Endothelial cell of umbilical vein (primary cell): Measurements from ENCODE around the gene TMEM106C. TPM values are rescaled to one million over a fixed set of nuclear protein-coding genes. Genes with fewer than 3 reads are reported as not detected.

ENCODE experiments used
- BruUV-seq: library from RNA; stranded (reverse); fragments of 400-500 nt; replicated peaks from 2 replicates; lab custom pipeline; 2021; lab: Mats Ljungman, UMichigan
- CTCF ChIA-PET: fragments of 300-600, 350-600 bp; sonication (Branson Sonifier 250); formaldehyde crosslinking; loops from one replicate; lab custom pipeline; 2021; ENCODE audit warnings: antibody characterized with exemption, inconsistent platforms; lab: Charles Lee
- POLR2A ChIA-PET: fragments of 300-600, 350-600 bp; sonication (Branson Sonifier 250); formaldehyde crosslinking; loops from one replicate; lab custom pipeline; 2021; ENCODE audit warnings: antibody characterized with exemption, inconsistent platforms; lab: Charles Lee
- DNase-seq: peaks from one replicate; pipeline ENCODE4 v3.0.0-alpha.2; 2011; ENCODE audit warnings: low read depth, low spot score
- FAIRE-seq: peaks from 2 replicates; lab custom pipeline; 2011; peaks lifted over from hg19 to GRCh38; lab: Jason Lieb, UNC
- H2AFZ ChIP-seq: 2 replicates; pipeline ENCODE4 v1.6.0; 2012; ENCODE audit warnings: low read depth, low read length, control low read depth, inconsistent platforms
- H3K27ac ChIP-seq: 2 replicates; pipeline ENCODE4 v1.5.1; 2011; ENCODE audit warnings: low read depth, mild to moderate bottlenecking, control low read depth, low read length, moderate library complexity; ENCODE audit not compliant: insufficient read depth
- H3K27me3 ChIP-seq, 2 experiments: 2 replicates each; pipeline versions ENCODE4 v1.6.0 to v1.6.1; 2011; ENCODE audit warnings: low read length in 2 of 2, mixed read lengths in 1 of 2; ENCODE audit not compliant: control insufficient read depth in 2 of 2, insufficient read depth in 2 of 2
- H3K36me3 ChIP-seq, 2 experiments: 2 replicates in 1 of 2; 3 replicates in 1 of 2; pipeline ENCODE4 v1.5.1; 2011; ENCODE audit warnings: low read length in 2 of 2, mild to moderate bottlenecking in 1 of 2, moderate library complexity in 1 of 2; ENCODE audit not compliant: control insufficient read depth in 2 of 2, insufficient read depth in 2 of 2; ENCODE audit errors: extremely low read depth in 1 of 2
- H3K4me1 ChIP-seq: 3 replicates; pipeline ENCODE4 v1.5.1; 2011; ENCODE audit warnings: mild to moderate bottlenecking, low read length; ENCODE audit not compliant: control insufficient read depth, insufficient read depth; ENCODE audit errors: extremely low read depth
- H3K4me2 ChIP-seq: 2 replicates; pipeline ENCODE4 v1.6.1; 2011; ENCODE audit warnings: low read length, control low read depth, mixed read lengths; ENCODE audit not compliant: insufficient read depth
- H3K4me3 ChIP-seq, 3 experiments: fragments of 200-600 bp in 1 of 3; sonication (generic), shearing (Covaris generic) in 1 of 3; replicated peaks in 1 of 3; 2 replicates each; pipeline ENCODE4 v1.5.1; 2011 to 2016; ENCODE audit warnings: control low read depth in 3 of 3, low read length in 3 of 3, mild to moderate bottlenecking in 2 of 3, inconsistent platforms in 1 of 3, low read depth in 1 of 3, moderate library complexity in 1 of 3; ENCODE audit not compliant: insufficient read depth in 1 of 3
- H3K79me2 ChIP-seq: 2 replicates; pipeline ENCODE4 v1.6.0; 2012; ENCODE audit warnings: low read length, inconsistent platforms; ENCODE audit not compliant: control insufficient read depth, insufficient read depth
- H3K9ac ChIP-seq: replicated peaks from 2 replicates; pipeline ENCODE3; 2011; ENCODE audit warnings: low read length, control low read depth; ENCODE audit not compliant: insufficient read depth; ENCODE audit errors: extremely low read depth
- H3K9me1 ChIP-seq: replicated peaks from 3 replicates; pipeline ENCODE4 v1.6.0; 2011; ENCODE audit warnings: mild to moderate bottlenecking, low read length; ENCODE audit not compliant: control insufficient read depth, insufficient read depth; ENCODE audit errors: extremely low read depth
- H3K9me3 ChIP-seq: replicated peaks from 2 replicates; pipeline ENCODE4 v1.5.1; 2012; ENCODE audit warnings: low read length, inconsistent platforms; ENCODE audit not compliant: control insufficient read depth, insufficient read depth
- H4K20me1 ChIP-seq: replicated peaks from 2 replicates; pipeline ENCODE3; 2011; ENCODE audit warnings: mild to moderate bottlenecking, low read length; ENCODE audit not compliant: control insufficient read depth, insufficient read depth; ENCODE audit errors: extremely low read depth
- EZH2 ChIP-seq: IDR thresholded peaks from 2 replicates; pipeline ENCODE4 v1.6.1; 2012; ENCODE audit warnings: borderline replicate concordance, low read depth, mild to moderate bottlenecking, moderate library complexity, low read length, inconsistent platforms; ENCODE audit not compliant: severe bottlenecking
- FOS ChIP-seq: IDR thresholded peaks from 2 replicates; pipeline ENCODE4 v1.6.1; 2011; ENCODE audit warnings: mild to moderate bottlenecking, low read length, moderate library complexity, borderline replicate concordance; ENCODE audit not compliant: insufficient read depth
- GATA2 ChIP-seq: IDR thresholded peaks from 2 replicates; pipeline ENCODE4 v1.7.0; 2011; ENCODE audit warnings: low read depth, mild to moderate bottlenecking, moderate library complexity, mixed read lengths, low read length; ENCODE audit not compliant: insufficient read length, insufficient read depth
- JUN ChIP-seq: IDR thresholded peaks from 2 replicates; pipeline ENCODE4 v1.6.1; 2011; ENCODE audit warnings: borderline replicate concordance, low read depth; ENCODE audit not compliant: insufficient read length, insufficient read depth
- MYC ChIP-seq: IDR thresholded peaks from one replicate; pipeline ENCODE4 v1.6.1; 2011; ENCODE audit warnings: mild to moderate bottlenecking, low read depth, low read length
- POLR2A ChIP-seq: IDR thresholded peaks from 2 replicates; pipeline ENCODE4 v1.6.1; 2012; ENCODE audit warnings: low read depth, mild to moderate bottlenecking, control low read depth, low read length
- POLR2AphosphoS5 ChIP-seq: IDR thresholded peaks from 2 replicates; pipeline ENCODE4 v1.6.1; 2012; ENCODE audit warnings: low read depth, mild to moderate bottlenecking, control low read depth, low read length, moderate library complexity; ENCODE audit not compliant: insufficient read depth
- dilution Hi-C: fragments of 300-500 bp; cut with MboI; formaldehyde crosslinking; loops from one replicate; pipeline ENCODE4 v1.15.0; 2019; ENCODE audit warnings: low sequenced_read_pairs; ENCODE audit not compliant: extremely low pct_ligation_motif_present
- intact Hi-C: fragments of 100-400 bp; cut with micrococcal nuclease; formaldehyde crosslinking; loops from one replicate; pipeline ENCODE4 v1.10.0; 2022
- polyA plus RNA-seq, 4 experiments: library from polyadenylated mRNA; depleted of rRNA in 3 of 4; stranded (reverse) in 3 of 4; unstranded in 1 of 4; fragments of >200 nt; gene quantifications; 2 replicates each; pipeline versions ENCODE4 v1.2.1 to v1.2.3, GENCODE V29; 2011 to 2012; ENCODE audit warnings: missing spikeins in 1 of 4
- total RNA-seq: library from RNA; stranded (reverse); gene quantifications from 2 replicates; pipeline ENCODE4 v1.2.3, GENCODE V29; 2021
- TF ChIP-seq, protein P1 (sequence below), 2 donors: IDR thresholded peaks; 1 replicate in 1 of 2; 2 replicates in 1 of 2; pipeline ENCODE4 v1.5.1; 2011; ENCODE audit warnings: low read length in 2 of 2, mild to moderate bottlenecking in 2 of 2, moderate library complexity in 2 of 2, control low read depth in 1 of 2, inconsistent platforms in 1 of 2, low read depth in 1 of 2; ENCODE audit not compliant: insufficient read depth in 1 of 2; ENCODE audit errors: extremely low read depth in 1 of 2
- TF ChIP-seq, protein P2 (sequence below): IDR thresholded peaks from 2 replicates; pipeline ENCODE4 v1.6.1; 2011; ENCODE audit not compliant: insufficient read depth, insufficient read length

The TMEM106C gene
- total and polyA plus RNA-seq, 2 donors (not counting 3 experiments of a cell fraction or from before 2014, with no cell fraction given) = 84.4 to 148 TPM

DNA sequence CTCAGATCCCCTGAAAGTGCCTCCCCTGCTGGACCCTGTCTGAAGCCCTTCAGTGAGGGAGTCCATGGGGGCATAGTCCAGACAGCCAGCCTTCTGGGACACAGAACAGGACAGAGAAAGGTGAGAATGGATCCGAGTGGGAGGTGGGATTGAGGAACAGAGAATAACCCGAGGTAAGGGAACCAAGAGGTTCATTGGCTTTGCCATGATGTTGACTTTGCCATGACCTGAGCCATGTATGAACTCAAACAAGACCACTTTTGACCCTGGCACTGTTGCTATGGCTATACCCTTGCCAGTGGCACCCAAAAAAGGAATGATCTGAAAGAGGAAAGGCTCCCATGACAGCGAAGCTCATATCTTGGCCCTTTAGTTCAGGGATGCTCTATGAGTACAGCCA is 36.0 kb upstream of the TMEM106C start:
- Histone ChIP-seq H3K4me3 (no peak overlapping the region), H2AFZ (no peak overlapping the region), H3K27me3 (peaks cover 31 to 34% of the 10 kb centered on the region in 2 experiments), H3K4me2 (no peak overlapping the region), H3K9me1 (no peaks in the 10 kb centered on the region), H3K79me2 (no peaks in the 10 kb centered on the region), H3K9me3 (no peaks in the 10 kb centered on the region), H3K9ac (no peak overlapping the region), H3K4me1 (no peaks in the 10 kb centered on the region), H4K20me1 (no peaks in the 10 kb centered on the region), H3K27ac (no peak overlapping the region), H3K36me3 (no peaks in the 10 kb centered on the region)
- DNase-seq (no peak), FAIRE-seq (no peak)
- BruUV-seq = no TSS peak
- POLR2A ChIA-PET = no interaction called here
- dilution Hi-C loops (no loop called here), intact Hi-C loops (no loop called here)
- no peak for TF ChIP-seq EZH2
- TF ChIP-seq, protein P1, sequence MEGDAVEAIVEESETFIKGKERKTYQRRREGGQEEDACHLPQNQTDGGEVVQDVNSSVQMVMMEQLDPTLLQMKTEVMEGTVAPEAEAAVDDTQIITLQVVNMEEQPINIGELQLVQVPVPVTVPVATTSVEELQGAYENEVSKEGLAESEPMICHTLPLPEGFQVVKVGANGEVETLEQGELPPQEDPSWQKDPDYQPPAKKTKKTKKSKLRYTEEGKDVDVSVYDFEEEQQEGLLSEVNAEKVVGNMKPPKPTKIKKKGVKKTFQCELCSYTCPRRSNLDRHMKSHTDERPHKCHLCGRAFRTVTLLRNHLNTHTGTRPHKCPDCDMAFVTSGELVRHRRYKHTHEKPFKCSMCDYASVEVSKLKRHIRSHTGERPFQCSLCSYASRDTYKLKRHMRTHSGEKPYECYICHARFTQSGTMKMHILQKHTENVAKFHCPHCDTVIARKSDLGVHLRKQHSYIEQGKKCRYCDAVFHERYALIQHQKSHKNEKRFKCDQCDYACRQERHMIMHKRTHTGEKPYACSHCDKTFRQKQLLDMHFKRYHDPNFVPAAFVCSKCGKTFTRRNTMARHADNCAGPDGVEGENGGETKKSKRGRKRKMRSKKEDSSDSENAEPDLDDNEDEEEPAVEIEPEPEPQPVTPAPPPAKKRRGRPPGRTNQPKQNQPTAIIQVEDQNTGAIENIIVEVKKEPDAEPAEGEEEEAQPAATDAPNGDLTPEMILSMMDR (IDR thresholded peaks at IDR 0.05; ENCODE audit: extremely low read depth in 1 of 2, insufficient read depth in 1 of 2, low read depth in 1 of 2, low read length in 2 of 2) = no peak
- no peak for TF ChIP-seq POLR2A
- TF ChIP-seq, protein P2, sequence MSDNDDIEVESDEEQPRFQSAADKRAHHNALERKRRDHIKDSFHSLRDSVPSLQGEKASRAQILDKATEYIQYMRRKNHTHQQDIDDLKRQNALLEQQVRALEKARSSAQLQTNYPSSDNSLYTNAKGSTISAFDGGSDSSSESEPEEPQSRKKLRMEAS = no peak
- no peak for TF ChIP-seq POLR2AphosphoS5
- no peak for TF ChIP-seq MYC
- TF ChIP-seq GATA2 = no peak
- TF ChIP-seq JUN = no peak
- TF ChIP-seq FOS = no peak
- CTCF ChIA-PET = interaction anchor here (0.6 to 1.0 kb wide), 3 partner anchors 10 to 22 kb away, joined by 3 read pairs; no protein-coding TSS in a partner anchor
